Measurements from ENCODE around the gene LNX1. TPM values are rescaled to one million over a fixed set of nuclear protein-coding genes. Genes with fewer than 3 reads are reported as not detected.

LNX1 gene
- total RNA-seq, 1 donor from 2014 or later, result not detected

GRCh38 chr4:53490161-53490956 lies 100.9 kb downstream of the LNX1 start:
- intact Hi-C loops (cut with micrococcal nuclease), result no loop called here
- peaks cover 17% of the 10 kb centered on the region for H3K27me3 Mint-ChIP-seq (ENCODE audit: insufficient read depth)
- no peaks in the 10 kb centered on the region for H3K9me3 Mint-ChIP-seq
- H3K27ac Mint-ChIP-seq, result no peak overlapping the region
- no peaks in the 10 kb centered on the region for H3K4me1 Mint-ChIP-seq (ENCODE audit: low read depth)
- H3K4me3 Mint-ChIP-seq, result no peak overlapping the region
- H3K36me3 Mint-ChIP-seq (ENCODE audit: low read depth), result no peaks in the 10 kb centered on the region
- no peak for DNase-seq (ENCODE audit: low spot score)

DNA sequence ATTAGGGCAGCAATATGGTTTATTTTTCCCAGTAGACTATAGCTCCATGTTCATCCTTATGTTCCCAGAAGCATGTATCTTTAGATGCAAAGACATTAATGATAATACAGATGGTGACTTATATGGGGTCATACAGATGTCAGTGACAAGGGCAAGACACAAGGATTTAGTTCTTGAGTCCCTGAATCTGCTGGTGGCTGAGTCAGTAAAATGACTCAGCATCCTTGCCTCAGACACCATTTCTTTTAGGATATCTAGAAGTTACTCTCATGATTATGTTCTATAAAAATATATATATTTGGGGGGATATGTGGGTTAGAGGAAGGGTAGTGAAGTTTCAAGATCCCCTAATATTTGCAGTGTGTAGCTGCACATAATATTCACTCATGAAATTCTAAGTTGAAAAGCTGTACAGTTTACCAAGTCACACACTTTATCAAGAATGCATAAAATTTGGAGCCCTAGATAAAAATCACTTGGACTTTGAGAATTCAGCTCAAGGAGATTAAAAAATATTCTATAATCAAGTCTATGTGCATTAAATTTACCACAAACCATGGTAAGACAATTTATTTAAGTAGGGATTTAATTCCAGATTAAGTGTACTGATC lies 101.9 kb downstream of the LNX1 start:
- Mint-ChIP-seq H3K36me3 (ENCODE audit: low read depth) (no peaks in the 10 kb centered on the region), H3K9me3 (no peaks in the 10 kb centered on the region), H3K27ac (no peak overlapping the region), H3K27me3 (ENCODE audit: insufficient read depth) (peaks cover 22% of the 10 kb centered on the region), H3K4me3 (no peak overlapping the region), H3K4me1 (ENCODE audit: low read depth) (no peaks in the 10 kb centered on the region)
- no peak for DNase-seq (ENCODE audit: low spot score)
- intact Hi-C loops (cut with micrococcal nuclease), result no loop called here

- intact Hi-C loops (cut with micrococcal nuclease), result no loop called here
These were observed 103.5 kb downstream of the LNX1 start for GRCh38 chr4:53487766-53488165.

DNA sequence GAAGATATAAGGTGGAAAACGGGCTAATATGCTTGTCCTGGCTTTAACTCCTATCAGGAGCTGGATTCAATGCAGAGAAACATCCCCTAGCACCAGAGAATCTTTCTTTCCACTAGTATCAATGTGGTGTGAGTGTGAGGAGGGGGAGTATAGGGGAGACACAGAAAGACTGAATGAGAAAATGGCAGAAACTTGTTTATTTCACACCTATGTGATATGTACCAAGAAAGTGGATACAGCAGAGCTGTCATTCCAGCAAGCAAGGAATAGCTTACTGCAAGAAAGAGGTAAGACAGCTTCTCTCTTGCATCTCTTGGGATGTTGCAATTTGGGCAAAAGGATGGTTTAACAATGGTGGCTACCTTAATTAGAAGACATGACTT lies 105.6 kb downstream of the LNX1 start:
- intact Hi-C loops (cut with micrococcal nuclease), result no loop called here
- Mint-ChIP-seq H3K4me3 (no peak overlapping the region), H3K27me3 (ENCODE audit: insufficient read depth) (peaks cover 17% of the 10 kb centered on the region), H3K4me1 (ENCODE audit: low read depth) (no peaks in the 10 kb centered on the region), H3K36me3 (ENCODE audit: low read depth) (no peaks in the 10 kb centered on the region), H3K9me3 (peaks cover 5% of the 10 kb centered on the region), H3K27ac (no peak overlapping the region)
- no peak for DNase-seq (ENCODE audit: low spot score)

More at GRCh38 chr4:53487766-53488165, 103.5 kb downstream of the LNX1 start:
- H3K4me1 Mint-ChIP-seq (ENCODE audit: low read depth), result no peaks in the 10 kb centered on the region
- no peak overlapping the region for H3K27ac Mint-ChIP-seq
- no peak for DNase-seq (ENCODE audit: low spot score)
- H3K9me3 Mint-ChIP-seq, result peaks cover 5% of the 10 kb centered on the region
- H3K36me3 Mint-ChIP-seq (ENCODE audit: low read depth), result no peaks in the 10 kb centered on the region
- no peak overlapping the region for H3K4me3 Mint-ChIP-seq
- peaks cover 22% of the 10 kb centered on the region for H3K27me3 Mint-ChIP-seq (ENCODE audit: insufficient read depth)

GRCh38 chr4:53484911-53485657 lies 106.2 kb downstream of the LNX1 start:
- H3K4me1 Mint-ChIP-seq (ENCODE audit: low read depth), result no peaks in the 10 kb centered on the region
- no peak overlapping the region for H3K27ac Mint-ChIP-seq
- no peaks in the 10 kb centered on the region for H3K36me3 Mint-ChIP-seq (ENCODE audit: low read depth)
- no peak for DNase-seq (ENCODE audit: low spot score)
- intact Hi-C loops (cut with micrococcal nuclease), result no loop called here
- no peak overlapping the region for H3K4me3 Mint-ChIP-seq
- peaks cover 17% of the 10 kb centered on the region for H3K27me3 Mint-ChIP-seq (ENCODE audit: insufficient read depth)
- H3K9me3 Mint-ChIP-seq, result peaks cover 5% of the 10 kb centered on the region

DNA sequence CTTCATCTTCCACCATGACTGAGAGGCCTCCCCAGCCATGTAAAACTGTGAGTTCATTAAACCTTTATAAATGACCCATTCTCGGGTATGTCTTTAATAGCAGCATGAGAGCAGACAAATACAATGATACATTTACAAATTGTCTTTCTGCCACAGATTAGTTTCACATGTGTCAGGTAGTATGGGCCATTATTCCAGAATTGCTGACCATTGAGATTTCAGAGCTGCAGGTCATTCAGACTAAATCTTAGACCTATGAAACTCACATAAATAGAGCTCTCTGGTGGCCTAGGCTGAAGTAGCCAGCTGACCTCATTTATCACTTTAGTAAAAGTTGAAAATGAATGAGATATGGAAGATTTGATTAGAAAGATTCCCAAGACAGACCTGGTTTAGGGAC lies 108.0 kb downstream of the LNX1 start:
- no peak for DNase-seq (ENCODE audit: low spot score)
- Mint-ChIP-seq H3K27ac (no peak overlapping the region), H3K27me3 (ENCODE audit: insufficient read depth) (peaks cover 13% of the 10 kb centered on the region), H3K36me3 (ENCODE audit: low read depth) (no peaks in the 10 kb centered on the region), H3K4me1 (ENCODE audit: low read depth) (no peaks in the 10 kb centered on the region), H3K9me3 (peaks cover 5% of the 10 kb centered on the region), H3K4me3 (no peak overlapping the region)
- intact Hi-C loops (cut with micrococcal nuclease), result no loop called here

- peaks cover 5% of the 10 kb centered on the region for H3K9me3 Mint-ChIP-seq
- H3K27me3 Mint-ChIP-seq (ENCODE audit: insufficient read depth), result peaks cover 10% of the 10 kb centered on the region
- no peak overlapping the region for H3K4me3 Mint-ChIP-seq
- intact Hi-C loops (cut with micrococcal nuclease), result no loop called here
- H3K4me1 Mint-ChIP-seq (ENCODE audit: low read depth), result no peaks in the 10 kb centered on the region
- H3K36me3 Mint-ChIP-seq (ENCODE audit: low read depth), result no peaks in the 10 kb centered on the region
- no peak for DNase-seq (ENCODE audit: low spot score)
- H3K27ac Mint-ChIP-seq, result no peak overlapping the region
These were observed 109.7 kb downstream of the LNX1 start for GRCh38 chr4:53481586-53481985.

- H3K4me1 Mint-ChIP-seq (ENCODE audit: low read depth), result no peaks in the 10 kb centered on the region
- H3K4me3 Mint-ChIP-seq, result no peak overlapping the region
- no peaks in the 10 kb centered on the region for H3K36me3 Mint-ChIP-seq (ENCODE audit: low read depth)
- no peak overlapping the region for H3K27ac Mint-ChIP-seq
- intact Hi-C loops (cut with micrococcal nuclease), result no loop called here
- DNase-seq (ENCODE audit: low spot score), result no peak
- peaks cover 5% of the 10 kb centered on the region for H3K9me3 Mint-ChIP-seq
- peaks cover 5% of the 10 kb centered on the region for H3K27me3 Mint-ChIP-seq (ENCODE audit: insufficient read depth)
These were observed 110.4 kb downstream of the LNX1 start for GRCh38 chr4:53480909-53481308.

GRCh38 chr4:53479736-53480525 lies 111.4 kb downstream of the LNX1 start:
- peaks cover 4% of the 10 kb centered on the region for H3K27me3 Mint-ChIP-seq (ENCODE audit: insufficient read depth)
- H3K27ac Mint-ChIP-seq, result no peak overlapping the region
- intact Hi-C loops (cut with micrococcal nuclease), result no loop called here
- DNase-seq (ENCODE audit: low spot score), result no peak
- H3K4me1 Mint-ChIP-seq (ENCODE audit: low read depth), result no peaks in the 10 kb centered on the region
- H3K36me3 Mint-ChIP-seq (ENCODE audit: low read depth), result no peaks in the 10 kb centered on the region
- no peak overlapping the region for H3K4me3 Mint-ChIP-seq
- H3K9me3 Mint-ChIP-seq, result peaks cover 5% of the 10 kb centered on the region

DNA sequence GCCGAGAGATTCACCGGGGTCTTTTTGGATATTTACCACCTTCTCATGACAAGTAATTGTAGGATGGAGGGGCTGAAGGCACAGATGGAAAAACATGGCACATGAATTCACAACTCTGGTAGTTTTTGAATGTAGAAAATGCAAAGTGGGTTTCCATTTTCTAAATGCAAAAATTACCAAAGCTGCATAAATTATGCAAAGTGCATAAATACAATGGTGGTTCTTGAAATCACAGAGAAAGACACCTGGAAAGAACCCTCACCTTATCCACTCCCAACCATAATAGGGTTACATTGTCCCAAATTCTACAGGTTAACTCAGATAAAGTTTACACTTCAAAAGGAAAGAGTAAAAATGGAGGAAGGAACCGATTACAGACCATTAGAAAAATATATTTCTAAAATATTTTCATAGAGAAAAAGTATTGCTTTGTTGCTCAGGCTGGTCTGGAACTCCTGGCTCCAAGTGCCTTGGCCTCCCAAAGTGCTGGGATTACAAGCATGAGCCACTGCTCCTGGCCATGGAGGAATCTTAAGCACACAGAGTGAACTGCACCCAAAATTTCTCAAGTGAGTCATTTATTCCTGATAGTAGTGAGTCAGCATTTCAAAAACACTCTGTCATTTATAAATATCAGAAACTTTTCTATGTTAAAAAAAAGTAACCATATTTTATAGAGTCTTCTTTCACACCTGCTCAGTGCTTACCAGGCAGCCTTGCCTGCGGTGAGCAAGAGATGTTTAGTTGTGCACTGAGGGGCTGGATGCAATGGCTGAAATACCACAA lies 112.4 kb downstream of the LNX1 start:
- no peaks in the 10 kb centered on the region for H3K27me3 Mint-ChIP-seq (ENCODE audit: insufficient read depth)
- H3K4me1 Mint-ChIP-seq (ENCODE audit: low read depth), result no peaks in the 10 kb centered on the region
- no peak for DNase-seq (ENCODE audit: low spot score)
- H3K36me3 Mint-ChIP-seq (ENCODE audit: low read depth), result no peaks in the 10 kb centered on the region
- H3K4me3 Mint-ChIP-seq, result no peak overlapping the region
- H3K9me3 Mint-ChIP-seq, result peaks cover 5% of the 10 kb centered on the region
- H3K27ac Mint-ChIP-seq, result no peak overlapping the region
- intact Hi-C loops (cut with micrococcal nuclease), result no loop called here

DNA sequence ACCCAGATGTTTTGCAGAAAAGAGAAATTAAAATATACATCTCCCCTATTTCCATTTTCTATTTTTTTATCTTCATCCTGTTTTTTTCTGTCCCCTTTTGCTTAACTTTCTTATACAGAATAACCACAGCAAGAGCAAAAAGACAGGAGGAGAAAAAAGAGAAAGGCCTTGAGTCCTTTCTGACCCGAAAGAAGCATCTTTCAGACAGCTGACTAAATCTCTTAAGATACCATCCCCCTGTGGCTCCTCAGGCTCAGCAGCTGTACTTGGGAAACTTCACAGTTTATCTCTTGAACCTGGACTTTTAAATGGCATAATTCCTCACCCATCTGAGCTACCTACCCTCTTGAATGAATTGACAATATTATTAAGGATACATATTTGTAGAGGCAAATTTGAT lies 113.7 kb downstream of the LNX1 start:
- H3K4me1 Mint-ChIP-seq (ENCODE audit: low read depth), result no peaks in the 10 kb centered on the region
- H3K27ac Mint-ChIP-seq, result no peak overlapping the region

DNA sequence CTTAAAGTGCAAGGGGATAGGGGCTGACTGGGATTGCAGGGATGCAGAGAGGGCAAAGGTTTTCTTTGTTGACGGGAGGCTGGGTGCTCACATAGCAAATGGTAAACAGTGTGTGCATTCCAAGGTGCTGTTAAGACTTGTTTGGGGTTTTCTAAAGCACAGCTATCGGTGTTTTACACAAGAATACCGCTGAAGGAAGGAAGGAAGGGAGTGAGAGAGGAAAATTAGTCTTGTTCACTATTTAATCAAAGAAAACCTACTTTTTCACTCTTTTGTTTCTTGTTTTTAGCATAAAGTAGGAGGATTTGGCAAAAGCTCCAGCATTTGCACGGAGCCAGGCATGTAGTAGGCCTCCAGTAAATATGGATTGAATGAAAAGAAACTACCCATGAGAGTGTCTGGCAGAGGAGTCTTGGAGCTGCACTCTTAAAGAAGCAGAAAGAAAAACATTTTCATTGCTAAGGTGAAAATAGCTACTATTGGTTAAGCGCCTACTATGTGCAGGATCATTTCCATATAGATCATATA lies 114.2 kb downstream of the LNX1 start:
- Mint-ChIP-seq H3K4me3 (no peak overlapping the region), H3K27ac (no peak overlapping the region), H3K4me1 (ENCODE audit: low read depth) (no peaks in the 10 kb centered on the region), H3K9me3 (peaks cover 5% of the 10 kb centered on the region), H3K36me3 (ENCODE audit: low read depth) (no peaks in the 10 kb centered on the region), H3K27me3 (ENCODE audit: insufficient read depth) (no peaks in the 10 kb centered on the region)
- intact Hi-C loops (cut with micrococcal nuclease), result no loop called here
- no peak for DNase-seq (ENCODE audit: low spot score)

More for the DNA sequence above, 113.7 kb downstream of the LNX1 start:
- peaks cover 5% of the 10 kb centered on the region for H3K9me3 Mint-ChIP-seq
- no peak for DNase-seq (ENCODE audit: low spot score)
- H3K36me3 Mint-ChIP-seq (ENCODE audit: low read depth), result no peaks in the 10 kb centered on the region
- intact Hi-C loops (cut with micrococcal nuclease), result no loop called here
- H3K27me3 Mint-ChIP-seq (ENCODE audit: insufficient read depth), result no peaks in the 10 kb centered on the region
- H3K4me3 Mint-ChIP-seq, result no peak overlapping the region
